Stimulated activated CD8-positive, alpha-beta memory T cell treated with anti-CD3 and anti-CD28 coated beads, Interleukin-12 subunit alpha, Interleukin-12 subunit beta, amount 100 ng/mL, for 4 hours (primary cell): ENCODE results near the gene UVSSA.
"Not testable (repeated sequence)": the region's sequence is repeated elsewhere in the genome, so short reads cannot be mapped to it uniquely, and the experiment has no call there.

ENCODE experiments used
- DNase-seq: peaks from one replicate; pipeline ENCODE4 v3.0.0-alpha.2; 2020; ENCODE audit warnings: low read depth

The UVSSA gene

DNA sequence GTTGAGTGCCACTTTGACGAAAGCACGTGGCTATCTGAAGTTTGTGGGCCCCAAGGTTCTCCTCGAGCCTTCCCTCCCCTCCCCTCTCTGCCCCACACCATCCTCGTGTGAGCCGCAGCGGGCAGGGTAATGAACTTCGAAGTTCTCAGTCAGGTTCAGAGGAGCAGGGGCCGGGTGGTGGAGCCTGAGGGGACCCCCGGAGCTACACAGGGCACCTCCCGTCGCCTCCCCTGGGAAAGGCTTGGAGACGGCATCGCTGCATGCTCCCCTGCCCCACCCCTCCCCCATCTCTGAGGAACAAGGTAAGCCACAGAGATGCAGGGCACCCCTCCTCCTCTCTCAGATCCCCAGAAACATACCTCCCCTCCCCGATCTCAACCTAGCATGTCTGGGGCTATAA is 62.1 kb downstream of the UVSSA start:
- DNase-seq: no peak

DNA sequence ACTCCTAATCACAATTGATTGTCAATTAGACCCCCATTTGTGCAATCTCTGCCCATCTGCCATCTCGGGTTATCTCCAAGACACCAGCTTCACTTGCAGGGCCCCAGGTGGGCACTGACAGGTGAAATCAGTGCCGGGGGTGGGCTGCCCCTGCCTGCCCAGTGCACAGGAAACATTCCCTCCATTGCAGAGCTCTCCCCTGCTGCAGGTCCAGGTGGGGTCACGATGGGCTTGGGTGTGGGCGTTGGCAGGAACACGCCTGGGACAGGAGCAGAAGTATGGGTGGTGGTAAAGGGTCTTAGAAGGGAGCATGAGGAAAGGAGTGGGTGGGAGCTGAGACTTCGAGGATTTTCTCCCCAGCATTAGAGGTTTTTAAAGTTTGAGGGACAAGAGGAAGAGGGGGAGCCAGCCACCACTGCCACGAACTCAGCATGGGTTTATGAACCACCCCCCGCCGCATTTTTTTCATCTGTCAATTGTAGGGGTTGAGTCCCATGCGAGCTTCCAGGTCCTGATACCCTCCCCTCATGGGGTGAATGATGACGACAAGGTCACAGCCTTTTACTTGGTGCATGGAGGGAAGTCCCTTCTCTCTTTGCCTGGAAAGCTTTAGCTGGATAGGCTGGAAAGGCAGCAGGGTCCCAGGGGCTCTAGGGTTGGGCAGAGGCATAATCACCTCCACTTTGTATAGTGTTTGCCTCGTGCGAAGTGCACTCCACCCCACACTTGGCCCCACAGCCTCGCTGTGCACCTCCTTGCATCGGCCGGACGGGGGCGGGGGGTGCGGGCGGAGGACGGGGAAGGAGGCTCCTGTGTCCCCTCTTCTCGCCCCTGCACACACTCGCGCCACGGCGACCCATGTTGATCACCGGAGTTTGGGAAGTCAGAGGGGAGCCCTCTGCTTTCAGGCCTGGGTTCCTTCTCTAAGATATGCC is 62.8 kb downstream of the UVSSA start:
- no peak for DNase-seq

DNA sequence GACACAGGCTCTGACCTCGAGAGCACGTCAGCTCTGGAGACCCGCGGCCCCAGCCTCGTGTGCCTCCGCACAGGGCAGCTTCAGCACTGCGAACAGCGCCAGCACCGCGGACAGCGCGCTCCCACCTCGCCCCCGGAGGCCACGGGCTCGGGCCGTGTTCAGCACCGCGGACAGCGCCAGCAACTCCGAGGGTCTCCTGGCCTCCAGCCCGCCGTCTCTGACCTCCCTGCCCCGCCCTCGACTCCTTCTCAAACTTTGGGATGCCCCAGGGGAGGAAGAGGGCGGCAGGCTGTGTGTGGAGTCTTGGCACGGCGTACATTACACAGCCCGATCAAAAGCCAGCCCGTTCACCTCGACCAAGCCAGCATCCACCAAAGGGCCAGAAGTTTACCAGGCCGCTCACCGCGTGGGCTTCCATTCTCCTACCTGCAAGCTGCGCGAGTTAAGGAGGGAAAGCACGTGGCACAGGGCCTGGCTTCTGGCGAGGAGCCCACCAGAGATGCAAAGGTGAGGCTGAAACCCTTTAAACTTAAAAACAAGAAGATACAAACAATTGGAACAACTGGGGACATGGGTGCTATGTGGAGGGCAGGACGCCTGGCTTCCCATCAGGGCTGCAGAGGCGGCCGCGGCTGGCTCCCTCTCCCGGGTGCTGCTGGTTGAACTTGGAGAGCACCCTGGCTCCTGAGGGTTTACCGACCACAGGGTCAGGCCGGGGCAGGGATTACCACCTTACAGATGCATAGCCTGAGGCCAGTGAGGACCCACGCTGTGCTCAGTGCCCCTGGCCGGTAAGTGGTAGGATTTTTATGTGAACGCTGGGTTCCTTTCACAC is 63.7 kb downstream of the UVSSA start:
- DNase-seq: no peak

DNA sequence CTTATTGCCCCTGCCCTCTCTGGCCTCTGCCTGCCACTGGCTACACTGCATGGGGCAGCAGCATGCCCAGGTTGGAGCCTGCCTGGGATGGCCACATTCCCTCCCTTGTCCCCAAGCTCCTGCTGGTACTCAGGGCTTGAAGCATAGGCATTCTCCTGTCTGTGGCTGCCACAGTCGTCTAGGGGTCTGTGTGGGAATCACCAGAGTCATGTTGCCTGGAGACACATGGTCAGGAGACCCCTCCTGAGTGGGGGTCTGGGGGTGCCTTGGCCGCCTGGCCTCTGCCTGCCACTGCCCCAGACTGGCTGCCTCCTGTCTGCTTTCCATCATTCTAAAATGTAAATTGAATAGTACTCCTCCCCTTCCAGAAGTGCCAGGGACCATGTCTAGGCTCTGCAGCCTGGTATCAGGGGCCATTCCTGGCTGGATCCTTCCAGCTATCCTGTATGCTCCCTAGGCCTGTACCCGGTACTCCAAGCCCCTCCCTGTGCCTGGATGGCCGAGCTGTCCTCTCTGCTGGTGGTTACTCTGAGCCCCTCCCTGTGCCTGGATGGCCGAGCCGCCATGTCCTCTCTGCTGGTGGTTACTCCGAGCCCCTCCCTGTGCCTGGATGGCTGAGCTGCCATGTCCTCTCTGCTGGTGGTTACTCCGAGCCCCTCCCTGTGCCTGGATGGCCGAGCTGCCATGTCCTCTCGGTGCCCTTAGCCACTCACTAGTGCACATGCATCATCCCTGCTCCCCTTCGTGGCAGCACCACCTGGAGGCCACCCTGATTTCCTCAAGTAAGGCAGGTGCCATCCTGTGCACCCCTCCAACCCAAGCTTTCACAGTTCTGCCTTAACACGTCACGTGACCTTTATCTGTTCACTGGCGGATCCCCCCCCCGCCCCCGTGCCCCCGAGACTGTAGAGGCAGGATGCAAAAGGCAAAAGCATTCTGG is 64.7 kb downstream of the UVSSA start:
- DNase-seq: no peak

DNA sequence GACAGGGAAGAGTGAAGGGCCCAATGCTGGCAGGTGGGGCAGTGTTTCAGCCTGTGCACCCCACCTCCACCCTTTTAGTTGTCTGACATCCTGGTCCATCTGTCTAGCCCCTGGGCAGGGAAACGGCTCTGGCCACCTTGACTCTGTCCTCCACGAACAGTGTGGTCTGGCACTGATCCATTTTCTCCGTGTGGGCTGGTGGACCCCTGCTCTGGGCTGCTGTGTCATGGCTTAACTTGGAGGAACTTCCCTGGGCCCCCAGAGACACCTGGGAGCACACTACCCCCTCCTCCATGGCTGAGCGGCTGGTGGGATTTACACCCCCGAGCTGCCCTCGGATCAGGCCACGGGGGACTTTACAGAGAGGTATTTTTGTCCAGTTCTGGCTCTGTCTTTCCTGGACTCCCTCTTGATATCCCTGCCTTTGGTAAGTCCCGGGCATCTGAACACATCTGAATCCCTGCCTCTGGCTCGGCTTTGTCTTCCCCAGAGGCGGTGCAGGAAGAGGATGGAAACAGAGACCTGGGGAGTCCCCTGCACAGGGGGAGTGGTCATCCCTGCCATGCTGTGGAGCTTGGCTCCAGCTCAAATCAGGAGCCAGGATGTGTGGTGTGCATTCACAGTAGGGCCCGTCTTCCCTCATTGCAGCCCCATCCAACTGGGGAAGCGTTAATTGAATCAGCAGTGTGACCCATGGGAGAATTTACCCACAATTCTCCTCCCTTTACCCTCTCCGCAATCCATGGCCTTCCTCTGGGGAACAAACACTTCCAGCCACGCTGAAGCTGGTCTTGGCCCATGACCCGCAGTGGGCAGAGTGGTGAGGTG is 65.6 kb downstream of the UVSSA start:
- DNase-seq: no peak

DNA sequence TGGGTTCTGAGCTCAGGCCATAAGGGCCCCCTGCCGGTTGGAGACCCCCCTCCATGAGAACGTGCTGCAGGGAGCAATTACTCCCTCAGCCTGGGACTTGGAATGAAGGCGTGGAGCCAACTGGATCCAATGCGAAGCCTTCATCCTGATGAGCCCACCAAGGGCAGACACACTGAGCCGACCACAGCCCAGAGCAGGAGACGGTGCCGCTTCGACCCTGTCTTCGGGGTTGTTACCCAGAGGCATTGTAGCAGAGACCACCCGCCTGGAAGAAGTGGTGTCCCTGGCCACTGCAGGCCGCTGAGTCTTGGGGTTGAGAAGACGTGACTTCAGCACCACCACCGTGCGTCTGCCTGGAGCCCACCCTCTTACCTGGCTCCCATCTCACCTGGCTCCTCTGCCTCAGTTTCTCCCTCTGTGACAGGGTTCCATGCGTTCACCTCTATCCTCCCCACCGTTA is 66.2 kb downstream of the UVSSA start:
- no peak for DNase-seq

DNA sequence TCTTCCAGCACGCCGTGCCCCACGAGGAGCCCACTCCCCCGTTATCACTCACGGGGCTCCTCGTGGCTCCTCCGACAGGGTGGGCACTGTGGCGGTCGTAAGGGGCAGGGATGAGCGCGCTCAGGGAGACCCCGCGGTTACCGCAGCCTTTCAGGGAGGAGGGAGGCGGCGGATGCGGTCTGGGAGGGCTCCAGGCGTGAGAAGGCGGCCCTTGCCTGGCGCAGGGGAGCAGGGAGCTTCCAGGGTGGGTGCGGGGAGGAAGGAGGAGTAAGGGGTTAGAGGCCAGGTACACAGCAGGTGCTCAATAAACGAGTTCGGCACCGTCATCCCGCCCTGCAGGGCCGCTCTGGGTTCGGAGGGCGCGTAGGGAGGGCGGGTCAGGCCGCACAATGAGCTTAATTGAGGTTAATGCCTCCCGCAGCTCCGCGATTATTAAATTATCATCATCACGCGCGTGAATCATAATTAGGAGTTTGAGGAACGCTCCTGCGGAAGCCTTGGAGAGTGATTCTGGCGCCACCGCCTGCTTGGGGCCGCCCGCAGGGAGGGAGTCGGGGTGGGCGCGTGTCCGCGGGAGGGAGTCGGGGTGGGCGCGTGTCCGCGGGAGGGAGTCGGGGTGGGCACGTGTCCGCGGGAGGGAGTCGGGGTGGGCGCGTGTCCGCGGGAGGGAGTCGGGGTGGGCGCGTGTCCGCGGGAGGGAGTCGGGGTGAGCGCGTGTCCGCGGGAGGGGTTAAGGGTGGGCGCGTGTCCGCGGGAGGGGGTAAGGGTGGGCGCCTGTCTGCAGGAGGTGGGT is 66.9 kb downstream of the UVSSA start:
- DNase-seq: no peak

DNA sequence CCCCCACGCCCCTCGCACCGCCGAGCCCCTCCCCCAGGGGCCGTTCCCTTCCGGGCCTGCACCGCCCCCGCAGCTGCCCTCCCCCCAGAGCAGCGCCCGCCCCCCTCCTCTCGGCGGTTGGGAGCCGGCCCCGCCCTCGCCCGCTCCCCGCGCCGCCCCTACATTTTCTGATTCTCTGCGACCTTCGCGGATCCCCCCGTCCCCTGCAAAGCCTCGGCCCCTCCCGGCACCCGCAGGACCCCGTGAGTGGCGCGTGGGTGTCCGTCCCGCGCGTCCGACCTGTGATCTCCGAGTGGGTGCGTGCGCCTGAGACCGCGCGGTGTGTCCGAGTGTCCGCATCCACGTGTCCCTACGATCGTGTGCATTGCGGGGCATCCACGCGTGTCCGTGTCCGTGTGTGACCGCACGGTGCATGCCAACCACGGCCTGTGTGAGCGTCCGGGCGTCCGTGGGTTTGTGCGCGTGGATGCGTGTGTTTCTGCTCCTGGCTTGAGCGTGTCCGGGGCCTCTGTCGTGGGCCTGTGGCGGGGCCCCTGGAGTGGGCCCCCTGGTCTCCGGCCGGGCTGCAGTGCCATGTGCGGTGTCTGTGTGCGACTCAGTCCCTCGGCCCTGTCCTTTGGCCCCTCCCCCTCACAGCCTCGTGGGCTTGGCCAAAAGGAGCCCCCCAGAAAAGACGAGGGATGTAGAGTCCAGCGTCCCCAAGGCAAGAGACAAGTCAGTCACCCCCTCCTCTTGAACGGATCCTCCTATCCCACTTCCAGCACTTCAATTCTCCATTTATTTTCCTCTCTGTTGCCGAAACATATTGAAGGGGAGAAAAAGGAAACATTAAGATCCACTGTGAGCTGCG is 68.0 kb downstream of the UVSSA start:
- DNase-seq: no peak

DNA sequence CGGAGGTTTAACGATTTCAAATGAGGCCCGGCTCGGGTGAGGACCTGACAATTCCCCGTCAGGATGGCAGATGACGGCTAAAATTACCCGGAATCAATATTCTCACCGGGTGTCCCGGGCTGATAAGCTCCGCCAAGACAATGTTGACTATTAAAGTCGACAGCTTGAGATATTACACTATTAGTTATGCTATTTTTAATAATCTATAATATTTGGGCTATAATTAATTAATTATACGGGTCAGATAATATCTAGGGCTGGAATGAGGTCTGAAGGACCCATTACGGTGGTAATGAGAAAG is 68.6 kb downstream of the UVSSA start:
- no peak for DNase-seq

DNA sequence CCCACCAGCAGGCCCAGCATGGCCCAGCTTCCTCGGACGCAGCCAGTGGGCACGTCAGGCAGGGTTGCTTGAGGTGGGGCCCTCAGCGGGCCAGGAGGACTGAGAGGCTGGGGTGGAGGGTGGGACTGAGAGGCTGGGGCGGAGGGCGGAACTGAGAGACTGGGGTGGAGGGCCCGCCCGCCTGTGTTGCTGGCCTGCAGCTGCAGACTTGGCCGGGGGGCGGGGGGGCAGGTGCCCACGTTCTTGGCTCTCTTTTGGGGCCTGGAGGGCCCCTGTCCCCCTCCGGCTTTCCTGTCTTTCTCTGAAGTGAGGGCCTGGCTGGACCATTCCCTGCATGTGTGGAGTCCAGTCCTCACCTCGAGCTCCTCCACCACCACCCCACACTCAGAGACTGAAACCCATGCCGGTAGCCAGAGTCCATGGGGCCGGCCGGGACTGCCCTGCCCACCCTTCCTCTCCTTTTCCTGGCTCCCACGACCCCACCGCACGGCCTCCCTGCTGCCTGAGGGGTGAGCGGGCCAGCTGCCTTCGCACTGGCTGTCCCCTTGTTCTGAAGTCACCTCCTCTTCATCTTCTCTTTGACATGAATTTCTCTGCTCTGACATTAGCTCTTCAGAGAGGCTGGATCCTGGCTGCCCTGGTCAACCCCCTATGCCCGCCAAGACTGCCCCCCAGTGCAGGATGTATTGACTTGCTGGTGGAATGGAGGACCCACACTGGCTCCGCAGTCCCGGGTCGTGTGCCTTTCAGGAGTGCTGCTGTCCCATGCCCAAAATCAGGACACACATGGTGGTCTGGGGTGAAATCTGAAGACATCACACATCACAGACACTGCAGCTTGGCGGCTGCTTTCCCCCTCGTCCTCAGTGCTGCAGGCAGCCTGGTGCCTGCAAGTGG is 69.3 kb downstream of the UVSSA start:
- no peak for DNase-seq

DNA sequence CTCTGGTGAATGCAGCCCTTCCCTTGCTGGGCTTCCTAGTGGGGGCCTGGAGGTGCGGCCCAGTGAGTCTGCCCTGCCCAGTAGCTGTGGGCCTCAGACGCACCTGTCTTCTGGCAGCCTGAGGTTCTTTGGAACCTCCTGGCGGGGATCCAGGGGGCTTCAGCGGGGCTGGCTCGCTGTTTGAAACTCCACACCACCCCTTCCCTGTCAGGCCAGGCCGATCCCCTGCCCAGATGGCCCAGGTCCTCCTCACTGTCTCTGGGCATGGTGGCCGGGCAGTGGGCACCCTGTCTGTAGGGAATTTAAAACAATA is 69.9 kb downstream of the UVSSA start:
- no peak for DNase-seq

DNA sequence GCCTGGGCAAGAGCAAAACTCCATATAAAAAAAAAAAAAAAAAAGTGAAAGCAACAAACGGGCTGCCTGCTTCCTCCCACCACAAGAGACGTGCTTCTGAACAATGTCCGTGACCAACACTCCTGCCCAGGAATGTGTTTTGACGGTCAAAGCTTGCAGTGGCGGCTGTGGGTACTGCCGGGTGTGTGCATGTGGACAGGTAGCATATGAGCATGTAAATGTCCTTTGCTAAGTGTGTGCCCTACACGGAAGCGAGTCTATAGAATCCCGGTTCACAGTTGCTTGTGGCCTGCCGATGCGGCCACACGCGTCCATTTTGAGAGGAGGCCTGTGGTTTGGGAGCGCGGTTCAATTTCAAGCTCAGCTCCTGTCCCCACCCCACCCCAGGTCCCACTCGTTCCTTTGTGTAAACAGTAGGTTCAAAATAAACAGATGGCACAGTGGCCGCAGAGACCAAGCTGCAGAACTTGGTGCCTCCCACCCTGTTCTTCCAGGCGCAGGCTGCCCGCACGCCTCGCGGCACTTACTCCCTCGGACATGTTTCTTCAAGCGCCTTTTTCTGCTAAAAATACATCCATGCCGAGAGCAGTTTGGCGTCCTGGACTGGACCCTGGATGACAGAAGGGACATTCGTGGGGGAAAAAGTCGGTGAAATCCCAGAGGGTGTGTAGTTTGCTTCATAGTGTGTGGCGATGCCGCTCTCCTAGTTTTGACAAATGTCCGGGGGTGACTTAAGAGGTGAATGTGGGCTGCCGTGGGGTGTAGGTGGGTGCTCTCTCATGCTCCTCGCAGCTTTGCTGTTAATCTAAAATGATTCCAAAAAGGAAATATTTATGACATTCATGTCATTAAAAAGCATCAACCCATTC is 70.7 kb downstream of the UVSSA start:
- DNase-seq: no peak

DNA sequence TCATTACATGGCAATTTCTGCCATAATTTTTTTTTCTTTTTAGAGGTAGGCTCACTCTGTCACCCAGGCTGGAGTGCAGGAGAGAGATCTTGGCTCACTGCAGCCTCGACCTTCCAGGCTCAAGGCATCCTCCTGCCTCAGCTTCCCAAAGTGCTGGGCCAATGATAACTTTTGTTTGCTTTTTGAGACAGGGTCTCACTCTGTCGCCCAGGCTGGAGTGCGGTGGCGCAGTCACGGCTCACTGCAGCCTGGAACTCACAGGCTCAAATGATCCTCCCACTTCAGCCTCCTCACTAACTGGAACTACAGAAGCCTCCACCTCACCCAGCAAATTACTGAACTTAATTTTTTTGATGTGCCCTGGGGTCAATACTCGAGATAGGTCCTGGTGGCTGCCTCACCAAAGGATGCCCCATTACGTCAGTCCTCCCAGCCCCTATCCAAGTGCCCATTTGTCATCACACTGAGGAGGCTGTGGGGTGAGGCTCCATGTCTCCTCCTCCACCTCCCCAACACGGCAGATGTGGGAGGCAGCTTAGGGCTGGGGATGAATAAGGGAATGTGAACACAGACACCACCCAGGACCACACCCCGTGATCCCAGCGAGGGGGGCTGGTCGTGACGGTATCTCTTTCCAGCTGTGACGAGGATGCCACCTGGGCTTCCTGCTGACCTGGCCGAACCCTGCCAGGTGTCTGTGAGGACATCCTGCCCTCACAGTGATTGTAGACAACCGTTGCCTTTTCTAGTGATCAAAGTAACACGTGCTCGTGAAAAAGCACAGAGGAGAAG is 71.7 kb downstream of the UVSSA start:
- DNase-seq: no peak

DNA sequence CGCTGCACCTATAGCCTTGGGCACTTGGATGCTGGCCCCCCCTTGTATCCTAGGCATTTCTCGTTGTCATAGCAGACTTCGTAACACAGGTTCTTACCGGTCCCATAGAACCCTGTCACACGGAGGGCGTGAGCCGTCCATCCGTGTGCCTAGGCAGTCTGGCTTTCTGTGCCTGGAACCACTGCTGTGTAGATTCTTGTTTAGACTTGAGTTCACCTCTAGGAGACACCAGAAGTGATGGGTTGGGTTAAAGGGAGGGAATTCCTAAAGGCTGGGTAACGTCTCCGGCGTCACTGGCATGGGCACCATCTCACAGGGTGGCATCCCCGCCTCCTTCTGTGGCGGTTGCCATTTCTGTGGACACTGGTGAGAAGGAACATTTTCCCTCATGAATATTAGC is 72.7 kb downstream of the UVSSA start:
- DNase-seq: no peak

DNA sequence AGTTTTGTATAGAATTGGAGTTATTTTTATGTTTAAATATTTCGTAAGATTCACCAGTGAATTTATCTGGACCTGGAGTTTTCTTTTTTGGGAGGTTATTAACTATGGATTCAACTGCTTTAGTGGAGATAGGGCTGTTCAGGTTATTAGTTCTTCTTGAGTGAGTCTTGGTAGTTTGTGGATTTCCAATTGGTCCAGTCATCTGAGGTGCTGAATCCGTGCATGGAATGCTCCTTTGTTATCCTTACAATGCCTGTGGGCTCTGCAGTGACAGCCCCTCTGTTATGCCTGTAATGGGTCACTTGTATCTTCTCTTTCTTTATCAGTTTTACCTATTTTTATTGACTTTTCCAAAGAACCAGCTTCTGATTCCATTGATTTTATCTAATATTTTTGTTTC is 74.6 kb downstream of the UVSSA start:
- no peak for DNase-seq

DNA sequence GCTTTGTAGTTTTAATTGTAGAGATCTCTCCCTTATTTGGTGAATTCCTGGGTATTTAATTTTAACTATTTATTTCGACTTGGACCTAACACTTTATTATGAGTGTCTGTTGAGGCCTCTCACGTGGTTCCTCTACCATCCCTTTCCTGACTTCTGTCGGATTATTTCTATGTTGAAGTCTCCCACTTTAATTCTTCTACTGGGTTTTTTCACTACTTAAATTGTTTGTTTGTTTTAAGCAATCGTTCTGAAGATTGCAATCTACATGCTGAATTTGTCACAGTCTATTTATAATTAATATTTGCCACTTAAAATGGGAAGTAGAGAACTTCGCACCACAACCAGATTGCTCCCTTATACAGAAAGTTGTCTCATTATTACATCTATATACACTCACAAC is 80.0 kb downstream of the UVSSA start:
- no peak for DNase-seq

DNA sequence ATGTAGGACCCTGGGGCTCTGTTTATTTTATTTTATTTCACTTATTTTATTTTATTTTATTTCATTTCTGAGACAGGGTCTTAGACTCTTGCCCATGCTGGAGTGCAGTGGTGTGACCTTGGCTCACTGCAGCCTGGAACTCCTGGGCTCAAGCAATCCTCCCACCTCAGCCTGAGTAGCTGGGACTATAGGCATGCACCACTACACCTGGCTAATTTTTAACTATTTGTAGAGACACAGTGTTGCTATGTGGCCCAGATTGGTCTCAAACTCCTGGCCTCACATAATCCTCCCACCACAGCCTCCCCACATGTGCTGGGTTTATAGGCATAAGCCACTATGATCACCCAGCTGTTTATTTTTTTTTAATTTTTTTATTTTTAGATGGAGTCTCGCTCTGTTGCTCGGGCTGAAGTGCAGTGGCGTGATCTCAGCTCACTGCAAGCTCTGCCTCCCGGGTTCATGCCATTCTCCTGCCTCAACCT is 96.7 kb downstream of the UVSSA start:
- not testable (repeated sequence) for DNase-seq
